SHP77 (cell line): ENCODE results near the gene DDX19B.
"Not testable (repeated sequence)": the region's sequence is repeated elsewhere in the genome, so short reads cannot be mapped to it uniquely, and the experiment has no call there.

Experiments used
- DNase-seq, 2 experiments: peaks; one replicate each; lab custom pipeline; 2025; lab: John Stamatoyannopoulos, UW

DDX19B gene

DNA sequence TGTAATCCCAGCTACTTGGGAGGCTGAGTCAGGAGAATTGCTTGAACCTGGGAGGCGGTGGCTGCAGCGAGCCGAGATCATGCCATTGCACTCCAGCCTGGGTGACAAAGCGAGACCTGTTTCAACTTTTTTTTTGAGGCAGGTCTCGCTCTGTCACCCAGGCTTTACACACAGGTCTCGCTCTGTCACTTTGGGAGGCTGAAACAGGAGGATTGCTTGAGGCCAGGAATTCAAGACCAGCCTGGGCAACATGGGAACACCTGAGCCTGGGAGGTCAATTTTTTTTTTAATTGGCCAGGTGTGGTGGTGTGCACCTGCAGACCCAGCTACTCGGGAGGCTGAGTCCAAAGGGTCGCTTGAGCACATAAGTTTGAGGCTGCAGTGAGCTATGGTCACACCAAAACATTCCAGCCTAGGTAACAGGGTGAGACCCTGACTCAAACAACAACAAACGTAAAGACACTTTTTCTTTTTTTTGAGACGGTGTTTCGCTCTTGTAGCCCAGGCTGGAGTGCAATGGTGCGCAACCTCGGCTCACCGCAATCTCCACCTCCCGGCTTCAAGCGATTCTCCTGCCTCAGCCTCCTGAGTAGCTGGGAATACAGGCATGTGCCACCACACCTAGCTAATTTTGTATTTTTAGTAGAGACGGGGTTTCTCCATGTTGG, 11.5 kb upstream of the DDX19B start:
- not testable (repeated sequence) for DNase-seq

DNA sequence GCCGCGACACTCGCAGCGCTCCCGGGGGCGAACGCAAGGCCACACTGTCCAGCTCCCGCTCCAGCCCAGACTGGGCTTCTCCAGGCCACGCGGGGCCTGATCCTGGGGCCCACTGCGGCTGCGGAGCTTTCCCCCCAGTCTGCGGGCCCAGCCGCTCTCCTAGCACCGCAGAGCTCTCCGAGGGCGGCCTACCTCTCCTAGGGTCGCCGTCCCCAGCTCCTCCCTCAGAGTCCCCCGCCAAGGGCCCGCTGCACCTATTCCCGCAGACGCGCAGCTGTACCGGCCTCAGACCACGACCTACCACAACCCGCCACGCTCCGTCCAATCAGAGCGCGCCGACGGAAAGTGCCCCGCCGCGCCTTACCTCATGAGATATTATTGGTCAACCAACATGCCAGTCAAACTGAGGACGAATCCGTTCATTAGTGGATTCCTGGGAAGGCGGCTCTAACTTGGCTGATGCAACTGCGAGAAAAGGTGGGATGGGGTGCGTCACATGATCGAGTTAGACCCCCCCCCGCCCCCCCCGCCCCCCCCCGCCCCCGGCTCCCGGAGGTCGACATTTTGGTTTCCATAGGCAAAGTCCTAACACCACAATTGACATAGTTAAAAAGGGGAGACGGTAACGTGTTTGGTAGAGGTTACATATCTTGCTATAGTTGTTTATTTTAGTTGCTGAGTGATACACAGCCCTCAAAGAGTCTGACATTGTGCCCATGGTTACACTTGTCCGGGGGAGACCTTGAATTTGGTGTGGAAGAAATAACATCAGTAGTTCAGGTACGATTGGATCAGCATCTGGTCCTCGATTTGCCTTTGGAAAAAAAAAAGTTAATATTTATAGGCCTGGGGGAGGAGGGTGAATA, 9.5 kb upstream of the DDX19B start, which contains the start of gene AARS1:
TSS of gene AARS1 (minus strand) at position 278 of the 866 bp plus-strand sequence. CDS start 6,743 bp downstream, outside the sequence.
- peak; percentile 100 for DNase-seq

DNA sequence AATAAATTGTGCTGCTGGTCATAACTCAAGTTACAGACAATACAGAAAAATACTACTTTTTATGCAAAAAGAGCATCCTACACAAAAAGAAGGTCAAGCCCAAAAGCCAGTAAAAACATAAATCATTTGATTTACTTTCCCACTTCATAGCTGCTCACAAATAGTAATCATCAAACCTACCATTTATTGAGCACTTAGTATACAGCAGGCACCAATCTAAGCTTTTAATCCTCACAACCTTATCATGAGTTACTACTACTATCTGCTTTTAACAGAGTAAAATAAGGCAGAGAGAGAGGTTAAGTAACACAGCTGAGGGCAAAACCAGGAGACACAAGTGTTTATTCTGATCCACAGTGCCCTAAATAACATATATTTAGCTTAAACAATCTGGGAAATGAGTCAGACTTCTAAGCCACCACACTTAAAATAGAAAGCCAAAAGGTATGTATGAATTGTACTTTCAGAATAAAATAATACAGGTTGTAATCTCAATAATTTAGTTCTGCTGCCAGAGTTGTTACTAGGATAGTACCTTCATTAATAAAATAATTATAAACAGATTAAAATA, 8.0 kb upstream of the DDX19B start:
- DNase-seq, result no peak

DNA sequence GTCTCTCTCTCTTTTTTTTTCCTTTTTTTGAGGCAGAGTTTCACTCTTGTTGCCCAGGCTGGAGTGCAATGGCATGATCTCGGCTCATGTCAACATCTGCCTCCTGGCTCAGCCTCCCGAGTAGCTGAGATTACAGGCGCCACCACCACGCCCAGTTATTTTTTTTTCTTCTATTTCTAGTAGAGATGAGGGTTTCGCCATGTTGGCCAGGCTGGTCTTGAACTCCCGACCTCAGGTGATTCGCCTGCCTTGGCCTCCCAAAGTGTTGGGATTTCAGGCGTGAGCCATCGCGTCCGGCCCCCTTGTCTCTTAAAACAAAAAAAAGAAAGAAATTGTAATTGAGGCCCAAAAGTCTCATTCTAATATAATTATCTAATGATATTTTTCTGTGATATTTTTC, 6.8 kb upstream of the DDX19B start:
- DNase-seq, result not testable (repeated sequence)

DNA sequence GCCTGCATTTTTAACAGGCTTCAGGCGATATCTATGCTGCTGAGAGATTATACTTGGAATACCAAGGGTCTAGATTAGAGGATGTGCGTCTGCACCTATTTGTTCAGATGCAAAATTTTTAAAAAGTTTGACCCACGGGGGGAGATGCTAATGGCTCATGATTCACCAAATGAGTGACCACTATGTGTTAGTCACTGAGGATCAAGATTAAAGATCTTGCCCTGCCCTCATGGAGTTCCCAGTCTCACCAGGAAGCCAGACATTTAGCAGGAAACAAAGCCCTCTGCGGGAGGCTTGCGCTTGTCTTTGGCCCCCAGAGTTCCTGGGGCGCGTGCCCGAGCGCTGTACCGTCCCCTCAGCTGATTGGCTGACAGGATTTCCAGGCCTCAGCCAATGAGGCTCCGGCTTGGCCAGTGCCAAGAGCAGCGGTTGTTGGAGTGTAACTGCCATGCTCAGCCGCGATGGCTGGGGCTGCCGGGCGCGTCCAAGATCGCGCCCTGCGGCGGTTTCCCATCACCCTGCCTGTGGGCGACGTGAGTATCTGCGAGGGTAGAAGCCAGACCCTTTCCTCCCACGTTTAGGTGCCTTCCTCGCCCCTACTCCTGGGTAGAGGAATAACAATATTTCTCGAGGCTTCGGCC, 4.5 kb upstream of the DDX19B start:
- DNase-seq, result no peak

DNA sequence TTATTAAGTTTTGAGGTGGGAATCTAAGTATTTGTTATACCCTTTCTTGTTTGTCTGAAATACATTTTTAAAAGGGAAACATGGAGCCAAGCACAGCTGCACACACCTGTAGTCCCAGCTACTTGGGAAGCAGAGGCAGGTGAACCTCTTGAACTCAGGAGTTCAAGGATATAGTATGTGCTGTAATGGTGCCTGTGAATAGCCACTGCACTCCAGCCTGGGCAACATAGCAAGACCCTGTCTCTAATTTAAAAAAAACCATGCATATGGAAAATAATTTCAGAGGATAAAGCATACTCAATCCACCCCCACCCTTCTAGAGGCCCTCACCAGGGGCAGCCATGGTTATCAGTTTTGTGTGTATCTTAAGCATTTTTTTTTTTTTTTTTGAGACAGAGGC, 3.4 kb upstream of the DDX19B start:
- DNase-seq, result no peak

DNA sequence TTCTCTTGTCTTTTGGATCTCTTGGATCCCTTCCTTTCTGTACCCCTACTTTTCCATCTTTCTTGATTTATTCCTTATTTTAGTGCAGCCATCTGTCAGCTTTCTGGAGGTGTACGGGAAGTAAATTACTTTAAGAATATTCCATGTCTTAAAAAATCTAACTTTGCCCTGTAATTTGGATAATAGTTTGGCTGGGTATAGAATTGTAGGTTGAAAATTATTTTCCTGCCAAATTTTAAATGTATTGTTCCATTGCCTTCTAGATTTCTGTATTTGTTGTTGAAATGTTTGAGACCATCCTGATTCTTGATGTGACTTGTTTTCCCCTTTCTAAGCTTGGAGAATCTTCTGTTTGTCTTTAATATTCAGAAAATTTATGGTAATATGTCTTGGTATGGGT, 2.1 kb downstream of the DDX19B start:
- DNase-seq, result no peak

DNA sequence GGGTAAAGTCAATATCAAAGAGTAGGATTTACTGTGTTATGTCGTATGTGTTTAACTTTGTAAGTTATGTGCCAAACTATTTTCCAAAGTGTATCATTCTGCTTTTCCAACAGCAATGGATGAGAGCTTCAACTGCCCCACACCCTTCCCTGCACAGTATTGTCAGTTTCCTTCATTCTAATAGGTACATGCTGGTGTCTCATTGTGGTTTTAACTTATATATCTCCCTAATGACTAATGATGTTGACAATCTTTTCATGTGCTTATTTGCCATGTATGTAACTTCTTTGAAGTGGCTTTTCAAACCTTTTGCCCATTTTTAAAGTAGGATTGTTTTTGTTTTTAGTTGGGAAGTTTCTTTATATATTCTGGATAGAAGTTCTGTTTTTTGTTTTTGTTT, 3.8 kb downstream of the DDX19B start:
- no peak for DNase-seq

DNA sequence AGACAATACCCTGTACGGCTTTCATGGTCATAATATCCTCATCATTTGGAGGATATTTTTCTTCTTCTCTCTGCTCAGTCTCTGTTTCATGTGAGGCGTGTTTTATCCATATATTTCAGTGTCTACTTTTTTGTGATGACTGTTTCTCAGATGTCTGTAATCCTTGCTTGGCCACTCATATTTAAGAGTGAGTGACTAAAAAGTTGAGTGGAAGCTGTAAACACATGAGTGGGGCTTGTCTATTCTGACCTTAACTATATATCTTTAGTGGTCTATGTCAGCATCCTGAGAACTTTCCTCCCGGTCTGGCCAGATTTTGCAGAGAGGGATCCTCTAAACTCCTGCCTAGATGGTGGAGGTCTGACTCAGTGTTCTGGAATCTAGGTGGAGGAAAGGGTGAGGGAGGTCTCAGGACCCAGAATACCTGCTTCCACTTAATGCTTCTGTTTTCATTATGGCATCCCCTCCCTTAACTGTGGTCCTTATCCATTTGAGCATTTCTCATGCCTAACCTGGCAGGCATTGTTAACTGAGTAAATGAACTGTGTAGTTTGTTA, 6.0 kb downstream of the DDX19B start:
- DNase-seq, result no peak

DNA sequence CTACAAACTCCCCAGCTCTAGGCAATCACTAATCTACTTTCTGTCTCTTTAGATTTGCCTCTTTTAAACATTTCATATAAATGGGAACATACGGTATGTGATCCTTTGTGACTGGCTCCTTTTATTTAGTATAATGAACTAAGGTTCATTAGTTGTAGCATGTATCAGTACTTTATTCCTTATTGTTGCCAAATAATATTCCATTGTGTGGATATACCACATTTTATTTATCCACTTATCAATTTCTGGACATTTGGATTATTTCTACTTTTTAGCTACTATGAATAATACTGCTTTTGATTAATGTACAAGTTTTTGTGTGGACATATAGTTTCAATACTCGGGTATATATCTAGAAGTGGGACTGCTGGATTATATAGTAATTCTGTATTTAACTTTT, 7.9 kb downstream of the DDX19B start:
- no peak for DNase-seq

DNA sequence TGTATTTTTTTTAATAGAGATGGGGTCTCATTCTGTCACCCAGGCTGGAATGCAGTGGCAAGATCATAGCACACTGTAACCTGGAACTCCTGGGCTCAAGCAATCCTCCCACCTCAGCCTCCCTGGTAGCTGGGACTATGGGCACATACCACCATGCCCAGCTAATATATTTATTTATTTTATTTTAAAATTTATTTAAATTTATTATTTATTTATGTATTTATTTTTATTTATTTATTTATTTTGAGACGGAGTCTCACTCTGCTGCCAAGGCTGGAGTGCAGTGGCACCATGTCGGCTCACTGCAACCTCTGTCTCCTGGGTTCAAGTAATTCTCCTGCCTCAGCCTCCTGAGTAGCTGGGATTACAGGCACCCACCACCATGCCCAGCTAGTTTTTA, 8.7 kb downstream of the DDX19B start:
- not testable (repeated sequence) for DNase-seq

DNA sequence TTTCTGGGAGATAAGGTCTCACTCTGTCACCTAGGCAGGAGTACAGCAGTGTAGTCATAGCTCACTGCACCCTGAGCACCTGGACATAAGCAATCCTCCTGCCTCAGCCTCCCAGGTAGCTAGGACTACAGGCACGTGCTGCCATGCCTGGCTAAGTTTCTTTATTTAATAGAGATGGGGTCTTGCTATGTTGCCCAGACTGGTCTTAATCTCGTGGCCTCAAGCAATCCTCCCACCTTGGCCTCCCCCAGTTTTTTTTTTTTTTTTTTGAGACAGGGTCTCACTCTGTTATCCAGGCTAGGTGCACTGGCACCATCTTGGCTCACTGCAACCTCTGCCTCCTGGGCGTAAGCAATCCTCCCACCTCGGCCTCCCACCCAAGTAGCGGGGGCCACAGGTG, 21.1 kb downstream of the DDX19B start:
- DNase-seq, result no peak

DNA sequence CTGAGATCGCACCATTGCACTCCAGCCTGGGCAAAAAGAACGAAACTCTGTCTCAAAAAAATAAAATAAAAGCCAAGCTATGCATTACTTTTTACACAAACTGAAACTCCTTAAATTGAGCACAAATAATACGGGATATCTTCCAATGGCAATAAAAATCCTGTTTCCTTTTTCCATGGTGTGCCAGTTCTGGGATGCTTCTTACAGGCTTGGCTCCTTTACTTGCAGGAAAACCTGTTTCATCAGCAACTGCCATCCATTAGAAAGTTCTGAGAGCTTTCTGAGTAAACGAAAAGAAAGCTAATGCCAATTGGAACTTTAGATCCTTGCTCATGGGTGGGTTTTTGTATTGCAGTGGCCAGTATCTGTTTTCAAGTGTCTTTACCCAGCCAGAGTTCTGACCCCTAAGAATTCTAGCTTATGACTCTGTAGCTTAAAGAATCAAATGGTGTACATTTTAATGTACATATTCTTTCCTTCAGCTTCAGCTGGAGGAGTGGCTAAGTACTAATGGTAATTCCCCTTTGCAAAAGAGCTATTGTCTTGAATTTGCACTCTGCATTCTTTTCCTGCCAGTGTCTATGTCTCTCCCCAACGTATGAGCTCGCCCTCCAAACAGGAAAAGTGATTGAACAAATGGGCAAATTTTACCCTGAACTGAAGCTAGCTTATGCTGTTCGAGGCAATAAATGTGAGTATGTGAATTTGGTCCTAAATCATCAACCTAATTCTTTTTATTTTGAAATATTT, 26.2 kb downstream of the DDX19B start:
- no peak for DNase-seq

DNA sequence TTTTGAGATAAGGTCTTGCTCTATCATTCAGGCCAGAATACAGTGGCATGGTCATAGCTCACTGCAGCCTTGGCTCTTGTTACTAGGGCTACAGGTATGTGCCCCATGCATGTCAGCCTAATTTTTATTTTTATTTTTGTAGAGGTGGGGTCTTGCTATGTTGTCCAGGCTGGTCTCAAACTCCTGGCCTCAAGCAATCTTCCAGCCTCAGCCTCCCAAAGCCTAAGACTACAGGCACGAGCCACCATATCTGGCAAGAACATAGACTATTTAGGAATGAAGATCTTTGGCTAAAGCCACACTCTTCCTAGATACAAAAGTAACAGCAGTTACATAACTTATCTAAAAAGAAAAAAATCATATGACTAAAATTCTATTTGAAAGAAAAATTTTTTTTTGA, 32.1 kb downstream of the DDX19B start:
- no peak for DNase-seq

DNA sequence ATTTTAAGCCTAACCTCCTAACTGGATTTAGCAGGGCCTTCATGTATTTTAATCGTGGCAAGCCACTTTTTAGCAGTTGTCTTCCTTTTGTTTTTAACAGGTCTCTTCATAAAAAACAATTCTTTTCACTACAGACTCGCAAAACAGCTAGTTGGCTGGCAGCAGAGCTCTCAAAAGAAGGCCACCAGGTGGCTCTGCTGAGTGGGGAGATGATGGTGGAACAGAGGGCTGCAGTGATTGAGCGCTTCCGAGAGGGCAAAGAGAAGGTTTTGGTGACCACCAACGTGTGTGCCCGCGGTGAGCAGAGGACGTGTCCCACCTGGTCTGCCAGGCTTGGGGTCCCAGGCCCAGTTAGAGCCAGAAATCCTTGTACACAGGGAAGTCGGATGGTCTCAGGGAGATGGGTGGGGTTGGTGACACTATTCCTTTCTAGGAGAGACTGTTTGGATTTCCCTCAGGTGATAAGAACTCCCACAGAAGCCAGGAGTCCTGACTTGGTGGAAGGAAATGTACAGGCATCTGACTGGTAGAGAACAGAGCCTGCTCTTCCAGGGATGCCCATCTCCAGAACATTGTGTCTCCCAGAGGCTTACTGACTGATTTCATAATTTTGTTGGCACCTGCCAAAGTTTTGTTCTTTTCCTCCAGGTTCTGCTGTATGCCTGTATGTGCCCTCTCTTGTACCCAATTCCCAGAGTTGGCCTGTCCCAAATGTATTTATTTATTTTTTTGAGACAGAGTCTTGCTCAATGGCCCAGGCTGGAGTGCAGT, 32.8 kb downstream of the DDX19B start:
- DNase-seq, result no peak

DNA sequence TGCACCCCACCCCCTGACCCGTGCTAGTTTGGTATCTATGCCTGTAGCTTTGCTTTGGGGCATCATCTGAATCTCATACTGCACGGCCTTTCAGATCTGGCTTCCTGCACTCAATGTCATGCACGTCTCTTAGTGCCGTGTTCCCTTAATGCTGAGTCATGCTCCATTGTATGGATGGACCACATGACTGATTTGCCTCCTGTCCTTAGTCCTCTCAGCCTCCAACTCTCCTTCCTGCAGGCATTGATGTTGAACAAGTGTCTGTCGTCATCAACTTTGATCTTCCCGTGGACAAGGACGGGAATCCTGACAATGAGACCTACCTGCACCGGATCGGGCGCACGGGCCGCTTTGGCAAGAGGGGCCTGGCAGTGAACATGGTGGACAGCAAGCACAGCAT, 33.7 kb downstream of the DDX19B start:
- DNase-seq, result peak in 1 of 2 experiments; percentile 25

DNA sequence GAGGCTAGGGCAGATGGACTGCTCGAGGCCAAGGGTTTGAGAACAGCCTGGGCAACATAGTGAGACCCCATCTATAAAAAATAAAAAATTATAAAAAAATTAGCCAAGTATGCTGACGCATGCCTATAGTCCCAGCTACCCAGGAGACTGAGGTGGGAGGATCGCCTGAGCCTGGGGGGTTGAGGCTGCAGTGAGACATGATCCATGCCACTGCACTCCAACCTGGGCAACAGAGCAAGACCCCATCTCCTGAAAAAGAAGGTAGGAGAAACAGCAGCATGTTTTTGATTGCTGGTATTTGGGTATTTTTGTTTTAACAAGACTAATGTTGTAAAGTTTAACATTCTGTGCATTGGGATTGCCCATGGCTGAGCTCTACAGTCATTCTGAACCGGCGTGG, 38.8 kb downstream of the DDX19B start:
- DNase-seq, result no peak

DNA sequence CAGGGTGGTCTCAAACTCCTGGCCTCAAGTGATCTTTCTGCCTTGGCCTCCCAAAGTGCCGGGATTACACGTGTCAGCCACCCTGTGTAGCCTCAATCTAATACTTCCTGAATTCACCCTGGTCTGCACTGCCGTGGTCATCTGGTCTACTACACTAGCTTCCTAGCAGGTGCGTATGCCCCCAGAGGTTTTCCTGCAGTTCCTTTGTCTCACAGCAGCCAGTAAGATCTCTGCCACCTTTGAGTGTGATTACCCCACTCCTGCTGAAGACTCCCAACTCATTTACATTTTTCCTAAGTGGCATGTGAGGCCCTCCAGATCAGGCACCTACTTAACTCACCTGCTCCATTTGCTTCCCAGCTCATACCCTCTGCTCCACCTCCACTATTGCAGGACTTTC, 42.6 kb downstream of the DDX19B start:
- no peak for DNase-seq

DNA sequence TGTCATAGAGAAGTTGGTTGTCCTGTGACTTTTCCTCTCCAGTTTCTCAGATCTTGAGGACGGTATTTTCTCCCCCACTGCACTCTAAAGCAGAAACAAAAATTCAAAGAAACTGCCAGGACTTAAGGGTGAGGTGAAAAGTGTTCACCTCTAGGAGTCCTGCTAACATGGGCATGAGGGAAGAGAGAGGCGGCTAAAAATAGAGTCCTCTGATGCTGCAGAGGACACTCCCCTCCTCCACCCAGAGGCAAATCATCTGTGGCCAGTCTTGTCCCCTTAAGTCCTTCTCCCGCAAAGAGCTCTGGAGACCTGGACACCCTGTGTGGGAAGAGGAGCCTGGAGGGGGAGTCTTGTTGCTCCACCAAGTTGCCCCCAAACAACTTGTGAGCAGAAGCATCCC, 43.0 kb downstream of the DDX19B start:
- no peak for DNase-seq

DNA sequence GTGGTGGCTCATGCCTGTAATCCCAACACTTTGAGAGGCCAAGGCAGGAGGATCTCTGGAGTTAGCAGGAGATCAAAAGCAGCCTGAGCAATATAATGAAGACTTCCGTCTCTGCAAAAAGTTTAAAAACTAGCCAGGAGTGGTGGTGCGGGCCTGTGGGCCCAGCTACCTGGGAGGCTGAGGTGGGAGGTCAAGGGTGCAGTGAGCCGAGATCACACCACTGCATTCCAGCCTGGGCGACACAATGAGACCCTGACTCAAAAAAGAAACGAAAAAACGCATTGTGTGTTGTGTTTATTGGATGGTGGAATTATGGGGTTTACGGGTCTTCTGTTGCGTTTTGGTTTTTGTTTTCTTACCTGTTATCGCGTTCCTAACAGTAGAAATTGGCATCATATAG, 46.9 kb downstream of the DDX19B start:
- no peak for DNase-seq

DNA sequence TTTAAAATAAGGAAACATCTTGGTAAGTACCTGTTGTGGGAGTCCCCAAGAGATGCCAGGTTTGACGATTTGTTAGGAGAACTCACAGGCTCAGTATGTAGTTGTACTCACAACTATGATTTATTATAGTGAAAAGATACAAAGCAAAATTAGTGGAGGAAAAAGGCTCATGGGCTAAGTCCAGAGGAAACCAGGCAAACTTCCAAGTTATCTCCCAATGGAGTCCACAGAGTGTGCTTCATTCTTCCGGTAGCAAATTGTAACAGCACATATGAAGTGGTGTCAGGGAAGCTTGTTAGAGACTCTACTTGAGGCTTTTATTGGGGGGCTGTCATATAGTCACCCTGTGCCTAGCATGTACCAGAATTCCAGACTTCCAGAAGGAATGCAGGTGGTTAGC, 50.0 kb downstream of the DDX19B start:
- no peak for DNase-seq
